VCaP (cell line): ENCODE results near the gene ADAMTS12.

ENCODE experiments used
- H3K27ac ChIP-seq: fragments of 450-650 bp; 2 replicates; pipeline ENCODE4 v1.5.1; 2017
- TF ChIP-seq, protein P1 (sequence below): fragments of 450-650 bp; conservative IDR thresholded peaks from 2 replicates; pipeline ENCODE4 v1.5.1; 2017; ENCODE audit warnings: mild to moderate bottlenecking, moderate library complexity

Gene ADAMTS12

DNA sequence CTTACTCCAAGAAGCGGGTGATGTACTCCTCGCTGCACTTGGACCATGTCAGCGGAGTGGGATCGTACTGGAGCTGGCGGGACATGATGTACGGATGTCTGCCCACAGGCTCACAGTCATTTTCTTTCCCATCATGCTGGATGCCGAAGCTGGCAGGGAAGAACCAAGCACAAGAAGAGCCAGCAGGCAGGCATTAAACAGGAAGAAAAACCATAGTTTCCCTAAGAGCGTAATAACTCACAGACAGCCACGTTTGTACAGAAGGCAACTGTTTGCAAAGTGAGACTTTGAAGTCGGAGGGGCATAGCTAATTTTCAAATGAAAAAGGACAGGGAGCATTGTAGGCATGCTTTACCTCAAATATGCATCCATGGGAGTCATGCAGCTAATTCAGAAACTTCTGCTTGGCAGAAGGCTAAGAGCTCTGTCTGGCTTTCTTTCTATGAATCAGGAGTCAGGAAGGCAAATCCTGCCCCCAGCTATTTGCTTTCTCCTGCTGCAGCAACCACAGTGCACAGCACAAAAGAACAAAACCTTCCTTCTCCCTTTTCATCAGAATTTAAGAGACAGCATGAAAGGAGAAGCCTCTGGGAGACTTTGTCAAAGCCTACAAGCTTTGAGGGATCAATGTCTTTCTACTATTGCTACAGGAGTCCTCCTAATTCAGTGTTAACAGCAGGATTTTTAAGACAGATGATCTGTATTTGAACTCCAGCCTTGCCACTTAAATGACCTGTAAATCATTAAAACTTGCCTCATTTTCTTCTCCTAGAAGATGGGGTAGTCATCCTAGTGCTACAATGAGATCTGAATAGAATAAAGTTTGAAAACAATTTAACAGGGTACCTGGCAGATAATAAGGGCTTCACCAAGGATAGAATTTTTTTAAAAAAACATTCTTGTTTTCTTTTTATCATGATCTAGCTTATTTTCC, 242.0 kb downstream of the ADAMTS12 start:
- H3K27ac ChIP-seq = no peak overlapping the region
- TF ChIP-seq, protein P1, sequence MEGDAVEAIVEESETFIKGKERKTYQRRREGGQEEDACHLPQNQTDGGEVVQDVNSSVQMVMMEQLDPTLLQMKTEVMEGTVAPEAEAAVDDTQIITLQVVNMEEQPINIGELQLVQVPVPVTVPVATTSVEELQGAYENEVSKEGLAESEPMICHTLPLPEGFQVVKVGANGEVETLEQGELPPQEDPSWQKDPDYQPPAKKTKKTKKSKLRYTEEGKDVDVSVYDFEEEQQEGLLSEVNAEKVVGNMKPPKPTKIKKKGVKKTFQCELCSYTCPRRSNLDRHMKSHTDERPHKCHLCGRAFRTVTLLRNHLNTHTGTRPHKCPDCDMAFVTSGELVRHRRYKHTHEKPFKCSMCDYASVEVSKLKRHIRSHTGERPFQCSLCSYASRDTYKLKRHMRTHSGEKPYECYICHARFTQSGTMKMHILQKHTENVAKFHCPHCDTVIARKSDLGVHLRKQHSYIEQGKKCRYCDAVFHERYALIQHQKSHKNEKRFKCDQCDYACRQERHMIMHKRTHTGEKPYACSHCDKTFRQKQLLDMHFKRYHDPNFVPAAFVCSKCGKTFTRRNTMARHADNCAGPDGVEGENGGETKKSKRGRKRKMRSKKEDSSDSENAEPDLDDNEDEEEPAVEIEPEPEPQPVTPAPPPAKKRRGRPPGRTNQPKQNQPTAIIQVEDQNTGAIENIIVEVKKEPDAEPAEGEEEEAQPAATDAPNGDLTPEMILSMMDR = no peak

GRCh38 chr5:33641744-33642505, 249.9 kb downstream of the ADAMTS12 start:
- TF ChIP-seq, protein P1 = no peak
- H3K27ac ChIP-seq = peak overlapping the region; percentile 45; the same call in 1 of the 2 replicates

DNA sequence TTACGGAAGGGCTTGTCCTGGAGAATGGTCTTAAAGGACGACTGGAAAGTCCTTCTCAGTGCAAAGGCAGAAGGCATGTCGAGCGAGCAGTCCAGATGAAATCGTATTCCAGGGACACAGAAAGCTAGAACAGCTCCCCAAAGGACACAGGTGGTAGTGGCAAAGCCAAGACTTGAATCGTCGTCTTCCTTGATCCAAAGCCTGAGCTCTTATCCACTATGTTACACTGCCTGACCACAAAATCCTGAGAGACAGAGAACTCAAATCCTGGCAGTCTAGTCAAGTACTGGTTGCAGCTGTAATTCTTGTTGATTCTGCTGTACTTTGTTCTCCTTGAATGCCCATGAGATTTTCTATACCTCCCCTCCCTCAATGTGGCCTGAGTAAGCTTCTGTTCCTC, 252.3 kb downstream of the ADAMTS12 start:
- no peak overlapping the region for H3K27ac ChIP-seq
- TF ChIP-seq, protein P1 = no peak

GRCh38 chr5:33637011-33637410, 254.8 kb downstream of the ADAMTS12 start:
- no peak overlapping the region for H3K27ac ChIP-seq
- TF ChIP-seq, protein P1 = no peak

- H3K27ac ChIP-seq = no peak overlapping the region
- TF ChIP-seq, protein P1 = no peak
Measured at GRCh38 chr5:33635582-33635981, 256.2 kb downstream of the ADAMTS12 start.

DNA sequence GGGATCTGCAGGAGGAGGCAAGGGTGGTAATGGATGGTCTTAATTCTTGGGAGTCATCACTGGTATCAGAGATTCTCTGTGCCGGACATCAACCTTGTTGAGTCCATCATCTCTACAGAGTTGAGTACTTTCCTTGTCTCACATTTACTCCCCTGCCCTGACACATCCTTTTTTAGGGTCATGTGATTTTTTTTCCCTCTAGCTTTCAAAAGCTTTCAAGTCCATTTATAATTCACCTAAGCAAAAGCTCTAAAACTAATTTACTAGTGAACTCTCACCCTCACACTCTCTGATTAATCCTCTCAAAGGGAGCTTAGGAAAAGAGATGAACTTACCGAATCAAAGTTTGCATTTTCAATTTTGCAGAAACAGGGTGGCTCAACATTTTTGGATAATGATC, 258.1 kb downstream of the ADAMTS12 start:
- TF ChIP-seq, protein P1 = no peak
- H3K27ac ChIP-seq = no peak overlapping the region

- TF ChIP-seq, protein P1 = no peak
- H3K27ac ChIP-seq = no peak overlapping the region
Measured at GRCh38 chr5:33631786-33632185, 260.0 kb downstream of the ADAMTS12 start.
